Measurements from ENCODE around the gene ZNF592. TPM values are rescaled to one million over a fixed set of nuclear protein-coding genes. Genes with fewer than 3 reads are reported as not detected.

ZNF592 gene
- total RNA-seq, 1 experiment from 2014 or later, result 34.6 TPM

DNA sequence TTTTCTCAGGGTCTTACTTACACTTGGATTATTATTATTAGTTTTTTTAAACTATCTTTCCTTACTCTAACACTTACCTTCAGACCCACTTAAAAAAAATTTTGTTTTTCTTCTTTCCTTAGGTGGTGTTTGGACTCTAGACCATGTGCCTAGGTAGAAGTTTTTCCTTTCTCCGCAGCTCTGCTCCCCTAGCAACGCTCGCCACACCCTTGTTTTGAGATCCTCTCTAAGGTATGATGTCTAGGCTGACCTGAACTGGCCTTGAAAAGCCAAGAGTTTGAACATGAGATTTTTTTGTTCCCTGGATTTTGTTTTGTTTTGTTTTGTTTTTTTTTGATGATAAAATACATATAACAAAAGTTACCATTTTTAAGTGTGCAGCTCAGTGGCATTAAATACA lies 16.2 kb downstream of the ZNF592 start:
- Mint-ChIP-seq H3K27ac (no peak overlapping the region; a peak in 1 of 7 replicates), H3K9me3 (no peaks in the 10 kb centered on the region), H3K4me3 (no peak overlapping the region), H3K27me3 (ENCODE audit: low read depth) (no peaks in the 10 kb centered on the region), H3K4me1 (no peaks in the 10 kb centered on the region), H3K36me3 (ENCODE audit: insufficient read depth in 1 of 3, low read depth in 3 of 3) (peaks cover 5 to 43% (median 23%) of the 10 kb centered on the region in 3 experiments; a peak in 6 of 7 replicates)
- Histone ChIP-seq H3K23ac (ENCODE audit: insufficient read length, low read depth, low read length) (no peak overlapping the region), H3K14ac (ENCODE audit: insufficient read depth, low read length) (no peak overlapping the region), H4K91ac (ENCODE audit: insufficient read length, low read depth, low read length) (no peak overlapping the region), H3K9ac (ENCODE audit: extremely low read depth, insufficient read length, low read length) (no peak overlapping the region), H4K5ac (ENCODE audit: insufficient read length, low read depth, low read length) (no peak overlapping the region), H3K4ac (ENCODE audit: low read depth, low read length) (no peak overlapping the region), H2BK20ac (ENCODE audit: low read depth, low read length, poor library complexity, severe bottlenecking) (no peak overlapping the region), H3T11ph (ENCODE audit: low read length) (no peak overlapping the region), H3K56ac (ENCODE audit: insufficient read length, low read depth, low read length) (no peak overlapping the region), H2BK12ac (ENCODE audit: insufficient read length, low read depth, low read length) (no peak overlapping the region), H3K79me1 (ENCODE audit: insufficient read depth, low read depth, low read length, poor library complexity, severe bottlenecking) (peaks cover 9% of the 10 kb centered on the region), H4K20me1 (ENCODE audit: control insufficient read depth, insufficient read depth, insufficient read length) (no peaks in the 10 kb centered on the region), H3K23me2 (ENCODE audit: insufficient read length, low read depth, low read length, poor library complexity, severe bottlenecking) (no peaks in the 10 kb centered on the region), H2AFZ (ENCODE audit: low read length) (no peak overlapping the region), H3K4me2 (ENCODE audit: insufficient read depth, insufficient read length, low read length) (no peak overlapping the region), H2BK5ac (ENCODE audit: insufficient read length, low read length) (no peak overlapping the region), H3K18ac (ENCODE audit: insufficient read length, low read depth, low read length) (no peak overlapping the region), H3K27me3 (ENCODE audit: insufficient read depth, low read length) (no peaks in the 10 kb centered on the region), H3K79me2 (ENCODE audit: insufficient read depth, low read length) (peaks cover 14% of the 10 kb centered on the region), H2AK5ac (ENCODE audit: insufficient read length, low read length) (no peak overlapping the region), H3K27ac (ENCODE audit: insufficient read length, low read depth, low read length) (no peak overlapping the region), H2BK15ac (ENCODE audit: low read depth, low read length) (no peak overlapping the region), H4K8ac (replicated peaks; ENCODE audit: insufficient read length, low read depth, low read length) (no peak overlapping the region), H3K4me1 (ENCODE audit: insufficient read depth, low read length) (no peaks in the 10 kb centered on the region), H2BK120ac (ENCODE audit: low read depth, low read length, poor library complexity, severe bottlenecking) (no peak overlapping the region), H3K9me3 (ENCODE audit: control insufficient read depth, low read depth, low read length) (no peaks in the 10 kb centered on the region)
- DNase-seq, result no peak
- no CpG with 5 or more reads among the region's 3 CpGs for WGBS (ENCODE audit: extremely low coverage, insufficient read length, low lambda C conversion rate)
- TF ChIP-seq CTCF (conservative IDR thresholded peaks at IDR 0.05), result no peak

Measured in H9 (cell line).